SK-N-SH treated with all-trans-retinoic acid at 6 μM for 48 hours (cell line): ENCODE measurements around the gene IQUB.

Experiments
- ATAC-seq: fragments of 200-7000 bp; cut with Tn5 transposase; 3 replicates; pipeline ENCODE4 v1.9.1; 2020; ENCODE audit warnings: mild to moderate bottlenecking, moderate library complexity
- ARNTL ChIP-seq: fragments of 450-650 bp; formaldehyde crosslinking; IDR thresholded peaks from 2 replicates; pipeline ENCODE4 v1.5.0; 2020; ENCODE audit warnings: low read depth, mild to moderate bottlenecking, moderate library complexity, borderline replicate concordance
- BACH2 ChIP-seq: fragments of 250-450 bp; sonication (Bioruptor Pico); IDR thresholded peaks from 2 replicates; pipeline ENCODE4 v1.9.0; 2021; ENCODE audit warnings: mild to moderate bottlenecking, borderline replicate concordance
- CSDC2 ChIP-seq: fragments of 250-450 bp; sonication (Bioruptor Pico); IDR thresholded peaks from 2 replicates; pipeline ENCODE4 v1.5.0; 2020; ENCODE audit warnings: mild to moderate bottlenecking, moderate library complexity
- CSRNP3 ChIP-seq: fragments of 250-450 bp; sonication (Bioruptor Pico); IDR thresholded peaks from 2 replicates; pipeline ENCODE4 v1.5.1; 2021; ENCODE audit warnings: mild to moderate bottlenecking, moderate library complexity
- ESRRG ChIP-seq: fragments of 250-450 bp; sonication (Bioruptor Pico); IDR thresholded peaks from 2 replicates; pipeline ENCODE4 v1.6.1; 2021; ENCODE audit warnings: mild to moderate bottlenecking
- GLIS3 ChIP-seq: fragments of 250-450 bp; sonication (Bioruptor Pico); IDR thresholded peaks from 2 replicates; pipeline ENCODE4 v1.5.0; 2020; ENCODE audit warnings: mild to moderate bottlenecking, moderate library complexity
- ISL1 ChIP-seq: fragments of 250-450 bp; sonication (Bioruptor Pico); IDR thresholded peaks from 2 replicates; pipeline ENCODE4 v2.1.2; 2022; ENCODE audit warnings: mild to moderate bottlenecking, moderate library complexity
- OSR1 ChIP-seq: fragments of 250-450 bp; sonication (Bioruptor Pico); IDR thresholded peaks from 2 replicates; pipeline ENCODE4 v1.8.0; 2022; ENCODE audit warnings: moderate library complexity, mild to moderate bottlenecking, inconsistent platforms
- POU6F1 ChIP-seq: fragments of 250-450 bp; sonication (Bioruptor Pico); IDR thresholded peaks from 2 replicates; pipeline ENCODE4 v1.8.0; 2021; ENCODE audit warnings: low read depth, mild to moderate bottlenecking, moderate library complexity, borderline replicate concordance
- PPARA ChIP-seq: fragments of 250-450 bp; sonication (Bioruptor Pico); IDR thresholded peaks from 2 replicates; pipeline ENCODE4 v1.5.0; 2020; ENCODE audit warnings: mild to moderate bottlenecking, borderline replicate concordance
- RARB ChIP-seq: fragments of 250-450 bp; sonication (Bioruptor Pico); IDR thresholded peaks from 2 replicates; pipeline ENCODE4 v1.8.0; 2021; ENCODE audit warnings: mild to moderate bottlenecking, moderate library complexity
- SNAI2 ChIP-seq: fragments of 250-450 bp; sonication (Bioruptor Pico); IDR thresholded peaks from 2 replicates; pipeline ENCODE4 v1.5.0; 2020; ENCODE audit warnings: mild to moderate bottlenecking, moderate library complexity
- TCF4 ChIP-seq: fragments of 250-450 bp; sonication (Bioruptor Pico); IDR thresholded peaks from 2 replicates; pipeline ENCODE4 v1.8.0; 2021; ENCODE audit warnings: mild to moderate bottlenecking, moderate library complexity, borderline replicate concordance
- TOX ChIP-seq: fragments of 250-450 bp; sonication (Bioruptor Pico); IDR thresholded peaks from 2 replicates; pipeline ENCODE4 v1.8.0; 2021; ENCODE audit warnings: mild to moderate bottlenecking, moderate library complexity, borderline replicate concordance
- ZC3H10 ChIP-seq: fragments of 250-450 bp; sonication (Bioruptor Pico); IDR thresholded peaks from 2 replicates; pipeline ENCODE4 v1.5.1; 2021; ENCODE audit warnings: mild to moderate bottlenecking, moderate library complexity
- ZFP3 ChIP-seq: fragments of 250-450 bp; sonication (Bioruptor Pico); IDR thresholded peaks from 2 replicates; pipeline ENCODE4 v1.5.0; 2020; ENCODE audit warnings: mild to moderate bottlenecking, moderate library complexity
- ZFP30 ChIP-seq: fragments of 450-650 bp; formaldehyde crosslinking; IDR thresholded peaks from 2 replicates; pipeline ENCODE4 v1.5.0; 2022; ENCODE audit warnings: mild to moderate bottlenecking, moderate library complexity
- ZNF565 ChIP-seq: fragments of 450-650 bp; formaldehyde crosslinking; conservative IDR thresholded peaks from 2 replicates; pipeline ENCODE4 v1.5.0; 2020; ENCODE audit warnings: low read depth, mild to moderate bottlenecking, moderate library complexity
- ZNF70 ChIP-seq: fragments of 450-650 bp; formaldehyde crosslinking; IDR thresholded peaks from 2 replicates; pipeline ENCODE4 v1.5.0; 2020; ENCODE audit warnings: mild to moderate bottlenecking, moderate library complexity
- ZNF8 ChIP-seq: fragments of 450-650 bp; formaldehyde crosslinking; IDR thresholded peaks from 2 replicates; pipeline ENCODE4 v1.5.0; 2020; ENCODE audit warnings: mild to moderate bottlenecking, moderate library complexity
- TF ChIP-seq, protein P1 (sequence below): fragments of 250-450 bp; sonication (Bioruptor Pico); IDR thresholded peaks from 2 replicates; pipeline ENCODE4 v1.8.0; 2020; ENCODE audit warnings: mild to moderate bottlenecking, moderate library complexity, borderline replicate concordance
- TF ChIP-seq, protein P2 (sequence below): fragments of 250-450 bp; sonication (Bioruptor Pico); IDR thresholded peaks from 2 replicates; pipeline ENCODE4 v1.5.0; 2020; ENCODE audit warnings: mild to moderate bottlenecking, moderate library complexity
- TF ChIP-seq, protein P3 (sequence below): fragments of 250-450 bp; sonication (Bioruptor Pico); IDR thresholded peaks from 2 replicates; pipeline ENCODE4 v1.5.1; 2020; ENCODE audit warnings: low read depth, mild to moderate bottlenecking, moderate library complexity

The IQUB gene

GRCh38 chr7:123485187-123485586 lies 49.2 kb downstream of the IQUB start:
- ATAC-seq: no peak
- TF ChIP-seq RARB (CRISPR knock-in tag): no peak
- TF ChIP-seq ZC3H10 (CRISPR knock-in tag): no peak
- no peak for TF ChIP-seq ZFP3 (CRISPR knock-in tag)
- no peak for TF ChIP-seq BACH2 (CRISPR knock-in tag)
- TF ChIP-seq CSDC2: no peak
- TF ChIP-seq ZNF8: no peak
- no peak for TF ChIP-seq ISL1 (CRISPR knock-in tag)
- no peak for TF ChIP-seq PPARA
- TF ChIP-seq, protein P1, sequence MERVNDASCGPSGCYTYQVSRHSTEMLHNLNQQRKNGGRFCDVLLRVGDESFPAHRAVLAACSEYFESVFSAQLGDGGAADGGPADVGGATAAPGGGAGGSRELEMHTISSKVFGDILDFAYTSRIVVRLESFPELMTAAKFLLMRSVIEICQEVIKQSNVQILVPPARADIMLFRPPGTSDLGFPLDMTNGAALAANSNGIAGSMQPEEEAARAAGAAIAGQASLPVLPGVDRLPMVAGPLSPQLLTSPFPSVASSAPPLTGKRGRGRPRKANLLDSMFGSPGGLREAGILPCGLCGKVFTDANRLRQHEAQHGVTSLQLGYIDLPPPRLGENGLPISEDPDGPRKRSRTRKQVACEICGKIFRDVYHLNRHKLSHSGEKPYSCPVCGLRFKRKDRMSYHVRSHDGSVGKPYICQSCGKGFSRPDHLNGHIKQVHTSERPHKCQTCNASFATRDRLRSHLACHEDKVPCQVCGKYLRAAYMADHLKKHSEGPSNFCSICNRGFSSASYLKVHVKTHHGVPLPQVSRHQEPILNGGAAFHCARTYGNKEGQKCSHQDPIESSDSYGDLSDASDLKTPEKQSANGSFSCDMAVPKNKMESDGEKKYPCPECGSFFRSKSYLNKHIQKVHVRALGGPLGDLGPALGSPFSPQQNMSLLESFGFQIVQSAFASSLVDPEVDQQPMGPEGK (CRISPR knock-in tag): no peak
- no peak for TF ChIP-seq OSR1 (CRISPR knock-in tag)
- TF ChIP-seq, protein P2, sequence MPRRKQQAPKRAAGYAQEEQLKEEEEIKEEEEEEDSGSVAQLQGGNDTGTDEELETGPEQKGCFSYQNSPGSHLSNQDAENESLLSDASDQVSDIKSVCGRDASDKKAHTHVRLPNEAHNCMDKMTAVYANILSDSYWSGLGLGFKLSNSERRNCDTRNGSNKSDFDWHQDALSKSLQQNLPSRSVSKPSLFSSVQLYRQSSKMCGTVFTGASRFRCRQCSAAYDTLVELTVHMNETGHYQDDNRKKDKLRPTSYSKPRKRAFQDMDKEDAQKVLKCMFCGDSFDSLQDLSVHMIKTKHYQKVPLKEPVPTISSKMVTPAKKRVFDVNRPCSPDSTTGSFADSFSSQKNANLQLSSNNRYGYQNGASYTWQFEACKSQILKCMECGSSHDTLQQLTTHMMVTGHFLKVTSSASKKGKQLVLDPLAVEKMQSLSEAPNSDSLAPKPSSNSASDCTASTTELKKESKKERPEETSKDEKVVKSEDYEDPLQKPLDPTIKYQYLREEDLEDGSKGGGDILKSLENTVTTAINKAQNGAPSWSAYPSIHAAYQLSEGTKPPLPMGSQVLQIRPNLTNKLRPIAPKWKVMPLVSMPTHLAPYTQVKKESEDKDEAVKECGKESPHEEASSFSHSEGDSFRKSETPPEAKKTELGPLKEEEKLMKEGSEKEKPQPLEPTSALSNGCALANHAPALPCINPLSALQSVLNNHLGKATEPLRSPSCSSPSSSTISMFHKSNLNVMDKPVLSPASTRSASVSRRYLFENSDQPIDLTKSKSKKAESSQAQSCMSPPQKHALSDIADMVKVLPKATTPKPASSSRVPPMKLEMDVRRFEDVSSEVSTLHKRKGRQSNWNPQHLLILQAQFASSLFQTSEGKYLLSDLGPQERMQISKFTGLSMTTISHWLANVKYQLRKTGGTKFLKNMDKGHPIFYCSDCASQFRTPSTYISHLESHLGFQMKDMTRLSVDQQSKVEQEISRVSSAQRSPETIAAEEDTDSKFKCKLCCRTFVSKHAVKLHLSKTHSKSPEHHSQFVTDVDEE (CRISPR knock-in tag): no peak
- no peak for TF ChIP-seq GLIS3 (CRISPR knock-in tag)
- TF ChIP-seq ZNF565 (CRISPR knock-in tag): no peak
- TF ChIP-seq ZNF70 (CRISPR knock-in tag): no peak
- no peak for TF ChIP-seq TOX (CRISPR knock-in tag)
- TF ChIP-seq SNAI2 (CRISPR knock-in tag): no peak
- TF ChIP-seq, protein P3, sequence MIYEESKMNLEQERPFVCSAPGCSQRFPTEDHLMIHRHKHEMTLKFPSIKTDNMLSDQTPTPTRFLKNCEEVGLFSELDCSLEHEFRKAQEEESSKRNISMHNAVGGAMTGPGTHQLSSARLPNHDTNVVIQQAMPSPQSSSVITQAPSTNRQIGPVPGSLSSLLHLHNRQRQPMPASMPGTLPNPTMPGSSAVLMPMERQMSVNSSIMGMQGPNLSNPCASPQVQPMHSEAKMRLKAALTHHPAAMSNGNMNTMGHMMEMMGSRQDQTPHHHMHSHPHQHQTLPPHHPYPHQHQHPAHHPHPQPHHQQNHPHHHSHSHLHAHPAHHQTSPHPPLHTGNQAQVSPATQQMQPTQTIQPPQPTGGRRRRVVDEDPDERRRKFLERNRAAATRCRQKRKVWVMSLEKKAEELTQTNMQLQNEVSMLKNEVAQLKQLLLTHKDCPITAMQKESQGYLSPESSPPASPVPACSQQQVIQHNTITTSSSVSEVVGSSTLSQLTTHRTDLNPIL (CRISPR knock-in tag): no peak
- no peak for TF ChIP-seq TCF4 (CRISPR knock-in tag)

- ATAC-seq: no peak
- TF ChIP-seq CSDC2: no peak
- no peak for TF ChIP-seq BACH2 (CRISPR knock-in tag)
- TF ChIP-seq TOX (CRISPR knock-in tag): no peak
- no peak for TF ChIP-seq CSRNP3 (CRISPR knock-in tag)
- no peak for TF ChIP-seq ZNF70 (CRISPR knock-in tag)
- no peak for TF ChIP-seq ZFP3 (CRISPR knock-in tag)
- TF ChIP-seq ESRRG: no peak
- TF ChIP-seq SNAI2 (CRISPR knock-in tag): no peak
- no peak for TF ChIP-seq ZNF565 (CRISPR knock-in tag)
- no peak for TF ChIP-seq ZFP30 (CRISPR knock-in tag)
- TF ChIP-seq, protein P3 (CRISPR knock-in tag): no peak
- TF ChIP-seq, protein P1 (CRISPR knock-in tag): no peak
- TF ChIP-seq POU6F1 (CRISPR knock-in tag): no peak
- no peak for TF ChIP-seq GLIS3 (CRISPR knock-in tag)
- TF ChIP-seq TCF4 (CRISPR knock-in tag): no peak
- no peak for TF ChIP-seq ARNTL (CRISPR knock-in tag)
- no peak for TF ChIP-seq ISL1 (CRISPR knock-in tag)
- no peak for TF ChIP-seq PPARA
- TF ChIP-seq, protein P2 (CRISPR knock-in tag): no peak
Measured at GRCh38 chr7:123484199-123484598, 50.2 kb downstream of the IQUB start.
